ENCODE results near the gene TDRD12. TPM values are rescaled to one million over a fixed set of nuclear protein-coding genes. Genes with fewer than 3 reads are reported as not detected.
A peak's percentile ranks its signal among the peaks of the same experiment; 100 is the strongest.
"Not testable (repeated sequence)": the region's sequence is repeated elsewhere in the genome, so short reads cannot be mapped to it uniquely, and the experiment has no call there.

Gene TDRD12
- total RNA-seq, 4 donors from 2014 or later, result 0.48 TPM; not detected in 3

- peaks cover 22 to 51% (median 40%) of the 10 kb centered on the region in 4 donors for H3K4me1 ChIP-seq
- peak within 1 kb of the TSS; percentile 58 to 86 (median 66) for H3K4me3 ChIP-seq
- no peaks in the 10 kb centered on the region for H3K9me3 ChIP-seq
- no peak for TF ChIP-seq EP300 (IDR thresholded peaks at IDR 0.05; ENCODE audit: low read depth)
- peak; percentile 78 to 95 (median 88) for TF ChIP-seq POLR2AphosphoS5 (IDR thresholded peaks at IDR 0.05)
- TF ChIP-seq POLR2A (IDR thresholded peaks at IDR 0.05), result peak; percentile 86
- TF ChIP-seq CTCF (IDR thresholded peaks at IDR 0.05), result peak in 1 of 5 experiments; percentile 9
- intact Hi-C loops (cut with DNase I; ENCODE audit: low total_unique reads) (no loop called here), in situ Hi-C loops (cut with MboI; ENCODE audit: low pct_ligation_motif_present in 1 of 4, low pct_unique_long_range_greater_than_20kb in 1 of 4, low sequenced_read_pairs in 3 of 4) (no loop called here)
- 4 to 27% methylated on average over 3 to 32 of the region's 32 CpGs for WGBS, 2 donors (ENCODE audit: low coverage in 1 of 2)
- H3K27me3 ChIP-seq, result no peaks in the 10 kb centered on the region
- DNase-seq, result peak; percentile 90
- no peaks in the 10 kb centered on the region for H3K36me3 ChIP-seq
- H3K27ac ChIP-seq, result peak within 1 kb of the TSS; percentile 89 to 95 (median 90)
These were observed 28.1 kb upstream of the TDRD12 start, which contains the start of gene NUDT19 for GRCh38 chr19:32691291-32691951. NUDT19 (plus strand) TSS chr19:32691821; CDS start chr19:32691961, 140 bp downstream.

GRCh38 chr19:32691952-32692726 lies 27.4 kb upstream of the TDRD12 start:
- H3K4me3 ChIP-seq, result peak overlapping the region; percentile 58 to 86 (median 66)
- in situ Hi-C loops (cut with MboI; ENCODE audit: low pct_ligation_motif_present in 1 of 4, low pct_unique_long_range_greater_than_20kb in 1 of 4, low sequenced_read_pairs in 3 of 4), result no loop called here
- H3K36me3 ChIP-seq, result no peaks in the 10 kb centered on the region
- H3K27ac ChIP-seq, result peak overlapping the region; percentile 89 to 95 (median 90)
- peak; percentile 66 for DNase-seq
- peaks cover 22 to 51% (median 40%) of the 10 kb centered on the region in 4 donors for H3K4me1 ChIP-seq
- H3K9me3 ChIP-seq, result no peaks in the 10 kb centered on the region
- TF ChIP-seq POLR2A (IDR thresholded peaks at IDR 0.05) (no peak), POLR2AphosphoS5 (IDR thresholded peaks at IDR 0.05) (peak in 2 of 3 donors; percentile 6 to 42)
- 1% methylated on average over 30 of the region's 93 CpGs; no CpG with 5 or more reads in 1 of the 2 donors for WGBS, 2 donors (ENCODE audit: low coverage in 1 of 2)
- intact Hi-C loops (cut with DNase I; ENCODE audit: low total_unique reads), result no loop called here
- no peaks in the 10 kb centered on the region for H3K27me3 ChIP-seq

GRCh38 chr19:32692727-32693061 lies 26.9 kb upstream of the TDRD12 start:
- Histone ChIP-seq H3K4me1 (peaks cover 22 to 51% (median 40%) of the 10 kb centered on the region in 4 donors), H3K9me3 (no peaks in the 10 kb centered on the region), H3K27ac (peak overlapping the region; percentile 89 to 95 (median 90)), H3K4me3 (peak overlapping the region; percentile 58 to 86 (median 66)), H3K27me3 (no peaks in the 10 kb centered on the region), H3K36me3 (no peaks in the 10 kb centered on the region)
- intact Hi-C loops (cut with DNase I; ENCODE audit: low total_unique reads) (no loop called here), in situ Hi-C loops (cut with MboI; ENCODE audit: low pct_ligation_motif_present in 1 of 4, low pct_unique_long_range_greater_than_20kb in 1 of 4, low sequenced_read_pairs in 3 of 4) (no loop called here)
- WGBS, 2 donors (ENCODE audit: low coverage in 1 of 2), result 13% methylated on average over 6 of the region's 7 CpGs; no CpG with 5 or more reads in 1 of the 2 donors
- TF ChIP-seq POLR2AphosphoS5 (IDR thresholded peaks at IDR 0.05) (no peak), EP300 (IDR thresholded peaks at IDR 0.05; ENCODE audit: low read depth) (no peak), CTCF (IDR thresholded peaks at IDR 0.05) (no peak), POLR2A (IDR thresholded peaks at IDR 0.05) (no peak)
- DNase-seq, result no peak

GRCh38 chr19:32693151-32694108 lies 26.1 kb upstream of the TDRD12 start:
- TF ChIP-seq POLR2A (IDR thresholded peaks at IDR 0.05) (peak; percentile 23), POLR2AphosphoS5 (IDR thresholded peaks at IDR 0.05) (peak in 2 of 3 donors; percentile 7 to 15)
- DNase-seq, result peak; percentile 14
- H3K36me3 ChIP-seq; intact Hi-C loops (cut with DNase I; ENCODE audit: low total_unique reads); H3K27me3 ChIP-seq; in situ Hi-C loops (cut with MboI; ENCODE audit: low pct_ligation_motif_present in 1 of 4, low pct_unique_long_range_greater_than_20kb in 1 of 4, low sequenced_read_pairs in 3 of 4); H3K9me3 ChIP-seq: not testable (repeated sequence)
- 73 to 81% methylated on average over 5 to 20 of the region's 20 CpGs for WGBS, 2 donors (ENCODE audit: low coverage in 1 of 2)
- H3K4me3 ChIP-seq, result peak overlapping the region in 3 of 4 donors; percentile 58 to 86 (median 62)
- peak overlapping the region; percentile 89 to 95 (median 90) for H3K27ac ChIP-seq
- H3K4me1 ChIP-seq, result peaks cover 22 to 51% (median 40%) of the 10 kb centered on the region in 4 donors

GRCh38 chr19:32694316-32694715 lies 25.3 kb upstream of the TDRD12 start:
- H3K9me3 ChIP-seq; DNase-seq; H3K36me3 ChIP-seq; in situ Hi-C loops (cut with MboI; ENCODE audit: low pct_ligation_motif_present in 1 of 4, low pct_unique_long_range_greater_than_20kb in 1 of 4, low sequenced_read_pairs in 3 of 4); H3K27me3 ChIP-seq; intact Hi-C loops (cut with DNase I; ENCODE audit: low total_unique reads): not testable (repeated sequence)
- peak overlapping the region in 2 of 4 donors; percentile 6 to 62 for H3K4me3 ChIP-seq
- WGBS, 2 donors (ENCODE audit: low coverage in 1 of 2), result 41 to 50% methylated on average over 1 to 2 of the region's 2 CpGs
- H3K27ac ChIP-seq, result peak overlapping the region; percentile 51 to 59 (median 54)
- H3K4me1 ChIP-seq, result peaks cover 22 to 51% (median 40%) of the 10 kb centered on the region in 4 donors

- H3K27me3 ChIP-seq; H3K36me3 ChIP-seq; H3K27ac ChIP-seq; H3K9me3 ChIP-seq; H3K4me3 ChIP-seq; DNase-seq; in situ Hi-C loops (cut with MboI; ENCODE audit: low pct_ligation_motif_present in 1 of 4, low pct_unique_long_range_greater_than_20kb in 1 of 4, low sequenced_read_pairs in 3 of 4); intact Hi-C loops (cut with DNase I; ENCODE audit: low total_unique reads): not testable (repeated sequence)
- H3K4me1 ChIP-seq, result peaks cover 22 to 51% (median 40%) of the 10 kb centered on the region in 4 donors
- 30 to 53% methylated on average over 2 of the region's 2 CpGs for WGBS, 2 donors (ENCODE audit: low coverage in 1 of 2)
These were observed 24.7 kb upstream of the TDRD12 start for GRCh38 chr19:32694851-32695250.

GRCh38 chr19:32695506-32695905 lies 24.1 kb upstream of the TDRD12 start:
- H3K36me3 ChIP-seq; in situ Hi-C loops (cut with MboI; ENCODE audit: low pct_ligation_motif_present in 1 of 4, low pct_unique_long_range_greater_than_20kb in 1 of 4, low sequenced_read_pairs in 3 of 4); H3K27me3 ChIP-seq; H3K9me3 ChIP-seq; H3K4me3 ChIP-seq; DNase-seq; intact Hi-C loops (cut with DNase I; ENCODE audit: low total_unique reads); H3K27ac ChIP-seq: not testable (repeated sequence)
- WGBS, 2 donors (ENCODE audit: low coverage in 1 of 2), result 68 to 78% methylated on average over 6 of the region's 6 CpGs
- H3K4me1 ChIP-seq, result peaks cover 20 to 46% (median 37%) of the 10 kb centered on the region in 4 donors
